ENCODE measurements around the gene PCNP. TPM values are rescaled to one million over a fixed set of nuclear protein-coding genes. Genes with fewer than 3 reads are reported as not detected.

The PCNP gene, protein sequence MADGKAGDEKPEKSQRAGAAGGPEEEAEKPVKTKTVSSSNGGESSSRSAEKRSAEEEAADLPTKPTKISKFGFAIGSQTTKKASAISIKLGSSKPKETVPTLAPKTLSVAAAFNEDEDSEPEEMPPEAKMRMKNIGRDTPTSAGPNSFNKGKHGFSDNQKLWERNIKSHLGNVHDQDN
- polyA plus RNA-seq (210 and 280 TPM in 2 replicates), polyA minus RNA-seq (127 and 146 TPM in 2 replicates)

DNA sequence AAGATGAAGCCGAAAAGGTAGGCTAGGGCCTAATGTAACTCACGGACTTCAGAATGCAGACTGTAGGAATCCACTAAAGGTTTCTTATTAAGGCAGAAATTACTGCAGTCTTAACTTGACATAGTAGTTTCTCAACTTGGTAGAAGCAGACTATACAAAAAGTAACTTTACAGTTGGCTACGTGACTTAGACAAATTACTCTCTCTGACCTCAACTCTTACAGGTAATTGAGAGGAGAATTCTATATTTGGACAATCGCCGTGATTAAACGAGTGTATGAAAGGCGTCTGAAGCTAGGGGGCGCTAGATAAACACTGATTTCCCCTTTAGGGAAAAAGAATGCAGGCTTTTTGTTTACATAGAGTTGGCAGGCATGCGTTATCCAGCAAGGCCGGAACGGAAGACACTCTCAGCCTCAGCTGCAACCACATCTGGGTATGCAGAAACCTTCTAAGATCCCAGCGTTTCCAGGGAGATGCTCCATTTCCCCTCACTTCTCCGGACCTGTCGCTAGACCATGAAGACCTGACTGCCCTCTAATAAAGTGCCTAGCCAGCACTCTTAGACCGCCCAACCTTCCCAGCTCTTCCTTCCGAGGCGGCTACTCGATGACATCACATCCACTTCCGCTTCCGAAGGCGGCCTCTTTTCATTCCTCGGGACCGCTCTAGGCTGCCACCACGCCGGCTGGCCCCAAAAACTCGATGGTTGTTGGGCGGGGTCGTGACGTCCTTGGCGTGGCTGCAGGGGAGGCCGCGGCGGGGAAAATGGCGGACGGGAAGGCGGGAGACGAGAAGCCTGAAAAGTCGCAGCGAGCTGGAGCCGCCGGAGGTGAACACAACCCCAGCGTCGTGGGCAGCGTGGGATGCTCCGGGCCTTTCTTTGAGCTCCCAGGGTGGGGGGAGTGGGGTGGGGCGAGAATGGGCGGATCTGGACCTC, at the start of gene PCNP:
Gene PCNP, plus strand, starts transcription at position 732 of the 939 bp plus-strand sequence. Its CDS starts 36 bp downstream, at position 768.
- H3K27me3 ChIP-seq (ENCODE audit: insufficient read depth, low read depth, low read length), result no peaks in the 10 kb centered on the region
- no peaks in the 10 kb centered on the region for H4K20me1 ChIP-seq (ENCODE audit: insufficient read depth)
- peak within 1 kb of the TSS; percentile 95 for H3K4me3 ChIP-seq (ENCODE audit: low read length)
- peaks cover 40% of the 10 kb centered on the region for H3K79me2 ChIP-seq (replicated peaks; ENCODE audit: insufficient read depth, low read length)
- peak within 1 kb of the TSS; percentile 90 for H2AFZ ChIP-seq (ENCODE audit: low read depth, low read length)
- H3K9me3 ChIP-seq (ENCODE audit: low read length), result no peaks in the 10 kb centered on the region
- H3K27ac ChIP-seq (ENCODE audit: low read length), result peak within 1 kb of the TSS; percentile 97
- peak; percentile 81 for TF ChIP-seq EP300 (conservative IDR thresholded peaks at IDR 0.05; ENCODE audit: poor library complexity, severe bottlenecking)
- no peak for TF ChIP-seq EZH2 (IDR thresholded peaks at IDR 0.05; ENCODE audit: borderline replicate concordance, insufficient read depth, low read length, poor library complexity, severe bottlenecking)
- peak; percentile 99 for TF ChIP-seq POLR2AphosphoS5 (IDR thresholded peaks at IDR 0.05)
- TF ChIP-seq, protein P1, sequence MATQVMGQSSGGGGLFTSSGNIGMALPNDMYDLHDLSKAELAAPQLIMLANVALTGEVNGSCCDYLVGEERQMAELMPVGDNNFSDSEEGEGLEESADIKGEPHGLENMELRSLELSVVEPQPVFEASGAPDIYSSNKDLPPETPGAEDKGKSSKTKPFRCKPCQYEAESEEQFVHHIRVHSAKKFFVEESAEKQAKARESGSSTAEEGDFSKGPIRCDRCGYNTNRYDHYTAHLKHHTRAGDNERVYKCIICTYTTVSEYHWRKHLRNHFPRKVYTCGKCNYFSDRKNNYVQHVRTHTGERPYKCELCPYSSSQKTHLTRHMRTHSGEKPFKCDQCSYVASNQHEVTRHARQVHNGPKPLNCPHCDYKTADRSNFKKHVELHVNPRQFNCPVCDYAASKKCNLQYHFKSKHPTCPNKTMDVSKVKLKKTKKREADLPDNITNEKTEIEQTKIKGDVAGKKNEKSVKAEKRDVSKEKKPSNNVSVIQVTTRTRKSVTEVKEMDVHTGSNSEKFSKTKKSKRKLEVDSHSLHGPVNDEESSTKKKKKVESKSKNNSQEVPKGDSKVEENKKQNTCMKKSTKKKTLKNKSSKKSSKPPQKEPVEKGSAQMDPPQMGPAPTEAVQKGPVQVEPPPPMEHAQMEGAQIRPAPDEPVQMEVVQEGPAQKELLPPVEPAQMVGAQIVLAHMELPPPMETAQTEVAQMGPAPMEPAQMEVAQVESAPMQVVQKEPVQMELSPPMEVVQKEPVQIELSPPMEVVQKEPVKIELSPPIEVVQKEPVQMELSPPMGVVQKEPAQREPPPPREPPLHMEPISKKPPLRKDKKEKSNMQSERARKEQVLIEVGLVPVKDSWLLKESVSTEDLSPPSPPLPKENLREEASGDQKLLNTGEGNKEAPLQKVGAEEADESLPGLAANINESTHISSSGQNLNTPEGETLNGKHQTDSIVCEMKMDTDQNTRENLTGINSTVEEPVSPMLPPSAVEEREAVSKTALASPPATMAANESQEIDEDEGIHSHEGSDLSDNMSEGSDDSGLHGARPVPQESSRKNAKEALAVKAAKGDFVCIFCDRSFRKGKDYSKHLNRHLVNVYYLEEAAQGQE (IDR thresholded peaks at IDR 0.05; ENCODE audit: borderline replicate concordance), result peak; percentile 94
- TF ChIP-seq SMC3 (conservative IDR thresholded peaks at IDR 0.05; ENCODE audit: poor library complexity), result peak; percentile 67
- TF ChIP-seq RAD21 (conservative IDR thresholded peaks at IDR 0.05), result peak; percentile 69
- peak; percentile 99 for TF ChIP-seq TAF1 (IDR thresholded peaks at IDR 0.05; ENCODE audit: low read depth)
- peak; percentile 99 for TF ChIP-seq MXI1 (conservative IDR thresholded peaks at IDR 0.05; ENCODE audit: poor library complexity, severe bottlenecking)
- TF ChIP-seq, protein P2, sequence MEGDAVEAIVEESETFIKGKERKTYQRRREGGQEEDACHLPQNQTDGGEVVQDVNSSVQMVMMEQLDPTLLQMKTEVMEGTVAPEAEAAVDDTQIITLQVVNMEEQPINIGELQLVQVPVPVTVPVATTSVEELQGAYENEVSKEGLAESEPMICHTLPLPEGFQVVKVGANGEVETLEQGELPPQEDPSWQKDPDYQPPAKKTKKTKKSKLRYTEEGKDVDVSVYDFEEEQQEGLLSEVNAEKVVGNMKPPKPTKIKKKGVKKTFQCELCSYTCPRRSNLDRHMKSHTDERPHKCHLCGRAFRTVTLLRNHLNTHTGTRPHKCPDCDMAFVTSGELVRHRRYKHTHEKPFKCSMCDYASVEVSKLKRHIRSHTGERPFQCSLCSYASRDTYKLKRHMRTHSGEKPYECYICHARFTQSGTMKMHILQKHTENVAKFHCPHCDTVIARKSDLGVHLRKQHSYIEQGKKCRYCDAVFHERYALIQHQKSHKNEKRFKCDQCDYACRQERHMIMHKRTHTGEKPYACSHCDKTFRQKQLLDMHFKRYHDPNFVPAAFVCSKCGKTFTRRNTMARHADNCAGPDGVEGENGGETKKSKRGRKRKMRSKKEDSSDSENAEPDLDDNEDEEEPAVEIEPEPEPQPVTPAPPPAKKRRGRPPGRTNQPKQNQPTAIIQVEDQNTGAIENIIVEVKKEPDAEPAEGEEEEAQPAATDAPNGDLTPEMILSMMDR (IDR thresholded peaks at IDR 0.05; ENCODE audit: poor library complexity, severe bottlenecking), result peak; percentile 98
- H3K9ac ChIP-seq (ENCODE audit: low read length), result peak within 1 kb of the TSS; percentile 99
- H3K4me2 ChIP-seq (ENCODE audit: low read length), result peak within 1 kb of the TSS; percentile 93
- H3K9me2 ChIP-seq (ENCODE audit: insufficient read depth, low read length), result no peaks in the 10 kb centered on the region
- peaks cover 8% of the 10 kb centered on the region for H3F3A ChIP-seq (ENCODE audit: insufficient read depth, low read length, poor library complexity, severe bottlenecking)
- no peaks in the 10 kb centered on the region for H3K36me3 ChIP-seq (ENCODE audit: insufficient read depth, low read length)

- Histone ChIP-seq H3K4me3 (ENCODE audit: low read length) (no peak overlapping the region), H3K9me3 (ENCODE audit: low read length) (no peaks in the 10 kb centered on the region), H3F3A (ENCODE audit: insufficient read depth, low read length, poor library complexity, severe bottlenecking) (no peaks in the 10 kb centered on the region), H3K27ac (ENCODE audit: low read length) (no peak overlapping the region), H3K27me3 (ENCODE audit: insufficient read depth, low read depth, low read length) (no peaks in the 10 kb centered on the region), H3K4me2 (ENCODE audit: low read length) (no peak overlapping the region), H4K20me1 (ENCODE audit: insufficient read depth) (no peaks in the 10 kb centered on the region), H3K9ac (ENCODE audit: low read length) (no peak overlapping the region), H3K79me2 (replicated peaks; ENCODE audit: insufficient read depth, low read length) (no peaks in the 10 kb centered on the region), H3K36me3 (ENCODE audit: insufficient read depth, low read length) (no peaks in the 10 kb centered on the region), H2AFZ (ENCODE audit: low read depth, low read length) (no peak overlapping the region), H3K9me2 (ENCODE audit: insufficient read depth, low read length) (no peaks in the 10 kb centered on the region)
- TF ChIP-seq, protein P1 (IDR thresholded peaks at IDR 0.05; ENCODE audit: borderline replicate concordance), result no peak
- TF ChIP-seq RAD21 (conservative IDR thresholded peaks at IDR 0.05) (no peak), EZH2 (IDR thresholded peaks at IDR 0.05; ENCODE audit: borderline replicate concordance, insufficient read depth, low read length, poor library complexity, severe bottlenecking) (no peak), SMC3 (conservative IDR thresholded peaks at IDR 0.05; ENCODE audit: poor library complexity) (no peak), POLR2AphosphoS5 (IDR thresholded peaks at IDR 0.05) (no peak)
- TF ChIP-seq, protein P2 (IDR thresholded peaks at IDR 0.05; ENCODE audit: poor library complexity, severe bottlenecking), result no peak
These were observed 46.5 kb upstream of the PCNP start for GRCh38 chr3:101527441-101527840.
